Bronchial epithelial cell (primary cell): ENCODE results near the gene ATP12A. TPM values are rescaled to one million over a fixed set of nuclear protein-coding genes. Genes with fewer than 3 reads are reported as not detected.

ENCODE experiments used
- DNase-seq: peaks from one replicate; pipeline ENCODE4 v3.0.0-alpha.2; 2010; ENCODE audit warnings: low read depth
- FAIRE-seq: peaks from 2 replicates; lab custom pipeline; 2011; peaks lifted over from hg19 to GRCh38; lab: Jason Lieb, UNC
- H3K27me3 ChIP-seq: 2 replicates; pipeline ENCODE4 v1.5.1; 2011; ENCODE audit warnings: low read length; ENCODE audit not compliant: control insufficient read depth, insufficient read depth
- H3K36me3 ChIP-seq: 2 replicates; pipeline ENCODE4 v1.5.1; 2011; ENCODE audit warnings: low read length; ENCODE audit not compliant: control insufficient read depth, insufficient read depth
- H3K4me3 ChIP-seq: 2 replicates; pipeline ENCODE4 v1.5.1; 2011; ENCODE audit warnings: mild to moderate bottlenecking, low read depth, low read length, control low read depth
- total RNA-seq: library from RNA; depleted of rRNA; stranded (reverse); fragments of >200 nt; gene quantifications from 2 replicates; pipeline ENCODE4 v1.2.1, GENCODE V29; 2014
- TF ChIP-seq, protein P1 (sequence below): IDR thresholded peaks from 2 replicates; pipeline ENCODE4 v1.5.1; 2011; ENCODE audit warnings: mild to moderate bottlenecking, moderate library complexity, low read length, control low read depth, inconsistent platforms; ENCODE audit not compliant: insufficient read depth, severe bottlenecking

ATP12A gene
- total RNA-seq, 1 donor from 2014 or later, result 7.9 TPM

GRCh38 chr13:24748061-24748400, 67.8 kb downstream of the ATP12A start:
- DNase-seq, result no peak
- Histone ChIP-seq H3K4me3 (peak overlapping the region; percentile 41), H3K27me3 (peaks cover 6% of the 10 kb centered on the region), H3K36me3 (no peaks in the 10 kb centered on the region)
- FAIRE-seq, result no peak
- TF ChIP-seq, protein P1, sequence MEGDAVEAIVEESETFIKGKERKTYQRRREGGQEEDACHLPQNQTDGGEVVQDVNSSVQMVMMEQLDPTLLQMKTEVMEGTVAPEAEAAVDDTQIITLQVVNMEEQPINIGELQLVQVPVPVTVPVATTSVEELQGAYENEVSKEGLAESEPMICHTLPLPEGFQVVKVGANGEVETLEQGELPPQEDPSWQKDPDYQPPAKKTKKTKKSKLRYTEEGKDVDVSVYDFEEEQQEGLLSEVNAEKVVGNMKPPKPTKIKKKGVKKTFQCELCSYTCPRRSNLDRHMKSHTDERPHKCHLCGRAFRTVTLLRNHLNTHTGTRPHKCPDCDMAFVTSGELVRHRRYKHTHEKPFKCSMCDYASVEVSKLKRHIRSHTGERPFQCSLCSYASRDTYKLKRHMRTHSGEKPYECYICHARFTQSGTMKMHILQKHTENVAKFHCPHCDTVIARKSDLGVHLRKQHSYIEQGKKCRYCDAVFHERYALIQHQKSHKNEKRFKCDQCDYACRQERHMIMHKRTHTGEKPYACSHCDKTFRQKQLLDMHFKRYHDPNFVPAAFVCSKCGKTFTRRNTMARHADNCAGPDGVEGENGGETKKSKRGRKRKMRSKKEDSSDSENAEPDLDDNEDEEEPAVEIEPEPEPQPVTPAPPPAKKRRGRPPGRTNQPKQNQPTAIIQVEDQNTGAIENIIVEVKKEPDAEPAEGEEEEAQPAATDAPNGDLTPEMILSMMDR, result no peak

DNA sequence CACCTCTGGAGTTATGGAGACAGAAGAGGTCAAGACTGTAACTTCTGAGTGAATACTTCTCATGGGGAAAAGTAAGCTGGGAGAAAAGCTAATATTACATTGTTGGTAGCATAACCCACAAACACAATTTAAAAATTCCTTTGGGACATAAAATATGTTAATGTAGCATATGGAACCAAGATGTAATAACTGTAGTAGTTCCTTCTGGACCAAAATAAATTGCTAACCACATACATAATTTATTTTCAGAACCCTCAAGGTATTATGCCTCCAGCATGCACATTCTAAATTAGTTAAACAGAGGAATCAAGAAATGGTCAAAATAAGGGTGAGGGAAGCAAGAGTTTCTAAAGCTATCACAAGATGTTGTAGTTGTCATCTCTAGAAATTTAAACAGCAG, 79.0 kb downstream of the ATP12A start:
- FAIRE-seq (no peak), DNase-seq (no peak)
- no peaks in the 10 kb centered on the region for H3K36me3 ChIP-seq
- H3K4me3 ChIP-seq, result no peak overlapping the region
- no peaks in the 10 kb centered on the region for H3K27me3 ChIP-seq
- TF ChIP-seq, protein P1, result no peak

Other genes starting within 250 kb of the ATP12A start
- gene PARP4, start 167.6 kb upstream of the ATP12A start, total RNA-seq, result 11.8 and 11.9 TPM in 2 replicates
- not detected in 2 replicates for gene RNF17, start 83.8 kb downstream of the ATP12A start, total RNA-seq